HG03064 (cell line): Measurements from ENCODE around the gene ST6GALNAC1.
"Not testable (repeated sequence)": the region's sequence is repeated elsewhere in the genome, so short reads cannot be mapped to it uniquely, and the experiment has no call there.

Experiments used
- ATAC-seq: cut with Tn5 transposase; IDR thresholded peaks from one replicate; pipeline ENCODE4 v1.9.1; 2021; ENCODE audit warnings: low read depth; ENCODE audit not compliant: unreplicated experiment

Gene ST6GALNAC1

DNA sequence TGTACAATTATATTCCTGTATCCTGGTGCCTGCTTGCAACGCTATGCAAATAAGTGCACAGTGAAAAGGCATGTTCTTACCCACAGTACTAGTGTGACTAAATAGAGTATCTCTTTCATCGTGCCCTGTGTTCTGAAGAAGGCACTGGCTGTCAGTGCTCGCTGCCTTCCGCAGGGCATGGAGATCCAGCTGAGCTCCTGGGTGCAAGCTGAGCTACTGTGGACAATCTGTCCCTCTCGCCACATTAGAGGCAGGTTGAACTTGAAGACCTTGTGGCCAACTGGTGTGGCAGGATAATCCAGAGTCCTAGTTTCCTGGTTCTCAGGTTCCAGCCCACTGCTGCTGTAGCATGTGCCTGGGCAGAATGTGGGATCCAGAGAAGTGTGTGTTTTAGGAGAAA is 1.9 kb upstream of the ST6GALNAC1 start:
- ATAC-seq = no peak

DNA sequence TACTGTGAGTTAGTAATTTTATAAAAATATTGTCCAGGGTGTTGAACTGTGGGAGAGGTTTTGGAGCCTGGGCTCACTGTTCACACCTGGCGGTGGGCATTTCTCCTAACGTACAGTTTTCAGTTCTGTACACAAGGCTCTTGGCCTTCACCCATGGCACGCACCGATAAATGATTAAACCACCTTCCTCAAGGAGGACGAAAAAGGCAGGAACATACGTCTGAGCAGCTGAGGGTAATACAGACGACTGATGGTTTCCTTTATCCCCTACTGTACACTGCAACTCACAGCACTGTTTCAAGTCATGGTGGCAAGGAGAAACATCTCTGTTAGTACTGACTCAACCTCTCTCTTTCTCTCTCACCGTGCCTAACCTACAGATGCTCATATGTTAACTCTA is 1.4 kb upstream of the ST6GALNAC1 start:
- no peak for ATAC-seq

DNA sequence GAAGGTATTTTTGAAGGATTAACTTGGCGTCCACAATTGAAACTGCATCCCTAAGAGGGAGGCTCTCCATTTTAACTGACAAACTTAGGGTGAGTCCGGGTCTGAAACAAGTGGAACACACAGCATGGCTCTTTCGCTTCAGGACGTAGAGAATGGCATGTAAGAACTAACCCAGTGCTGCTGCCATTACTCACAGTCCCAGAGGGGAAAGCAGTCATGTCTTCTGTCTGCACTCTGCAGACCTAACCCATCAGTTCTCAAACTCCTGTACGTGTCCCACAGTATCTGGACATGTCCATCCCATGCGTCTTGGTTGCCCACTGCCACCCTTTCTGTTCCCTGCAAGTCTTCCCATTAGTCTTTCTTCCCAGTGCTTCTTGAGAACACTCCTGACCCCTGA is 563 bp downstream of the ST6GALNAC1 start:
- ATAC-seq = no peak

DNA sequence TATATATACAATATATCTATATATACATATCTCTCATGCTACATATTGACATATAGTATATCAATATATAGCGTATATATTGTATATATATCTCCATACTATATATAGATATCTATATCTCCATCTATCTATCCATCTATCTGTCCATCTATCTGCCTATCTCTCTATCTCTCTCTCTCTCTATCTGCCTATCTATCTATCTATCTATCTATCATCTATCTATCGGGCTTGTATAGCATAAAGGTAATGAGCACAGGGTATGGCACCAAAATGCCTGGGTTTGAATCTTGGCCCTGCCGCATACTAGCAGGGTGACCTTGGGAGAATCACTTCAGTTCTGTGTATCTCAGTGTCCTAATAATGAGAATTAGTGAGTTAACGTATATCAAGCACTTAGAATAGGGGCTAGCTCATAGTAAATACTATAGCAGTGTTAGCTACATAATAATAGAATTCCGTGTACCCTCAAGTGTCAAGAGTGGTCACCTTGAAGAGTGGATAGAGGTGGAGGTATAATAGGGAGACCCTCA is 1.5 kb downstream of the ST6GALNAC1 start:
- ATAC-seq = no peak

DNA sequence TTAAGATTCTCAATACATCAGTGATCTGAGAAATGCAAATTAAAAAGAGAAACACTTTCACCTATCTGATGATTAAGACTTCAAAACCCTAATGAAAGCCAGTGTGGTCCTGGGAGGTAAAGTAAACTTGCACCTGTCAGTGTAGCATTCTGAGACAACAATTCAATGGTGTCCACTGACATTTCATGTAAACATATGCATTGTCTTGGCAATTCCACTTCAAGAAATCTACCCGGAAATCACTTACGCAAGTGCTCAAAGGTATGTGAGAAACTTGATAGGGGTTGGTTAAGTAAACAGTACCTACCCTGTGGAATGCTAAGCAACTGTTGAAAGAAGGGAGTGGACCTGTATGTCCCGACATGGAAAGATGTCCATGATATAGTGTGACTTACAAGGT is 2.1 kb downstream of the ST6GALNAC1 start:
- no peak for ATAC-seq

- ATAC-seq = no peak
These were observed 2.8 kb downstream of the ST6GALNAC1 start for GRCh38 chr17:76640550-76641380.

DNA sequence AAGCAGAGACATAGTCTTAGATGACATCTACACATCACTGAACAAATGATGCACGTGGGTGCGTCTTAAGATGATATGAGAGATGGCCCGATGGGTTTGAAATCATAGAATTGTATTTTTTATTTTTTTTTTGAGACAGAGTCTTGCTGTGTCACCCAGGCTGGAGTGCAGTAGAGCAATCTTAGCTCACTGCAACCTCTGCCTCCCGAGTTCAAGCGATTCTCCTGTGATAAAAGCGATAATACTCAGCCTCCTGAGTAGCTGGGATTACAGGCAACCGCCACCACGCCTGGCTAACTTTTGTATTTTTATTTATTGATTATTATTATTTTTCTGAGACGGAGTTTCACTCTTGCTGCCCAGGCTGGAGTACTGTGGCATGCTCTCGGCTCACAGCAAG is 5.3 kb downstream of the ST6GALNAC1 start:
- no peak for ATAC-seq

GRCh38 chr17:76636486-76637206 is 6.9 kb downstream of the ST6GALNAC1 start:
- ATAC-seq = not testable (repeated sequence)

- no peak for ATAC-seq
These were observed 7.7 kb downstream of the ST6GALNAC1 start for GRCh38 chr17:76635659-76636360.

- ATAC-seq = no peak
These were observed 8.5 kb downstream of the ST6GALNAC1 start for GRCh38 chr17:76635039-76635438.

GRCh38 chr17:76633628-76634328 is 9.8 kb downstream of the ST6GALNAC1 start:
- no peak for ATAC-seq

- ATAC-seq = no peak
These were observed 11.6 kb downstream of the ST6GALNAC1 start for GRCh38 chr17:76631821-76632565.

GRCh38 chr17:76630151-76630550 is 13.4 kb downstream of the ST6GALNAC1 start:
- no peak for ATAC-seq

DNA sequence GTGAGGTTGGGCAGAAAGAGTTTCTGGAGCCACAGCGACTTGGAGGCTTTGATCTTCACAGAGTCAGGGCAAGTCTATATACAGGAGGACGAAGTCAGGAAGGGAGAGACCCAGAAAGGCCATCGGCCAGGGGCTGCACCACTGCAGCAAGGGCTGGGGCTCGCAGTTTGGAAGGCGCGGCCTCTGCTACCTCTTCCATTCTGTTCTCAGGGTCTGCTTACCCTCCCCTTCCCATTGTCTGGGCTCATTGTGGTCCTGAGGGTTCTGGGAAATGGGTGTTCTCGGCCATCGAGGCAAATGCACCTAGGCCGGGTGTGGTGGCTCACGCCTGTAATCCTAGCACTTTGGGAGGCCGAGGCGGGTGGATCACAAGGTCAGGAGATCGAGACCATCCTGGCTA is 16.0 kb downstream of the ST6GALNAC1 start:
- ATAC-seq = no peak

DNA sequence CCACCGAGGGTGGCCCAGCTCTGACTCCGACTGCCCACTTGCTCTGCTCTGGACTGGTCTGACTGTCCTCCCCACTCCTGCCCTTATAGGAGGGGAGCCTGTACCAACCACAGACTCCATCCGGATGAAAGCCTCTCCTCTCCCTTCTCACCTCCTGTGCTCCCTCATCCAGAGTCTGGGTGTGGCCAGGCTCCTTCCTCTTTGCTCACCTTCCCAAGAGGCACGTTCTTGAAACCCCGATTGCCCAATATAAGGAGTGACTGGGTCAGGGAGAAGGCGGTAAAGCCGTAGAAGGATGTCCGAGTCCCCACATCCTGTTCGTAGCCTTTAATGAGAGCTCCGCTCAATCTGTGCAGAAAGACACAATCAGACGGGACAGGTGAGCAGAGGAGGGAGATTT is 17.1 kb downstream of the ST6GALNAC1 start:
- no peak for ATAC-seq

GRCh38 chr17:76625496-76625895 is 18.1 kb downstream of the ST6GALNAC1 start:
- ATAC-seq = no peak

- no peak for ATAC-seq
These were observed 20.0 kb downstream of the ST6GALNAC1 start for GRCh38 chr17:76623271-76624146.

DNA sequence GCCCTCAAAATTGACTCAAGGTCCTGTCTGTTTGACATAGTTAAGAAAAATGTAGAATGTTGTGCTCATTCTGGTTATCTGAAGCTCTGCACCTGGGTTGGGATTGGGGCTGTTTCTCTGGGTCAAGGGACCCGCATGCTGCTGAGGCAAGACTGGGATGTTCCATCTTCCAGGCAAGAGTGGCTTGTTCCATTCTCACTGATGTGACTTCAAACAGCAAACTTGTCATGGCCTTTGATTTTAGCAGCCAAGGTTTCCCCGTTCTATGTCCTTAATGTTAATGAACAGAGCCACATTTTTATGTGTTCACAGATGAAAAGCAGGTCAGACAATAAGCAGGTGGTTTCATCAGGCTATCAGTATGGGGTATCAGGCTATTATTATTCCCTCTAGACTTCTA is 25.7 kb downstream of the ST6GALNAC1 start:
- ATAC-seq = no peak
